Liver (tissue), 9 donors: ENCODE data around the gene PTGIR. TPM values are rescaled to one million over a fixed set of nuclear protein-coding genes. Genes with fewer than 3 reads are reported as not detected.

Experiments
- DNase-seq: peaks from one replicate; pipeline ENCODE4 v3.0.0-alpha.2; 2017; ENCODE audit warnings: low spot score
- H3K27ac ChIP-seq, 2 donors: one replicate each; pipeline ENCODE4 v1.7.0; 2013; ENCODE audit warnings: inconsistent platforms in 2 of 2, low read length in 2 of 2, control low read depth in 1 of 2, low read depth in 1 of 2, mild to moderate bottlenecking in 1 of 2
- H3K27me3 ChIP-seq, 4 donors: one replicate each; pipeline versions ENCODE4 v1.6.1 to v1.7.0; 2013; ENCODE audit warnings: low read length in 3 of 4, inconsistent platforms in 1 of 4, mild to moderate bottlenecking in 1 of 4, moderate library complexity in 1 of 4; ENCODE audit not compliant: control insufficient read depth in 4 of 4, insufficient read depth in 4 of 4
- H3K36me3 ChIP-seq, 4 donors: one replicate each; pipeline versions ENCODE4 v1.6.1 to v1.7.0; 2013; ENCODE audit warnings: low read length in 3 of 4, mild to moderate bottlenecking in 3 of 4, low read depth in 1 of 4, moderate library complexity in 1 of 4; ENCODE audit not compliant: control insufficient read depth in 4 of 4, insufficient read depth in 3 of 4
- H3K4me1 ChIP-seq, 4 donors: one replicate each; pipeline versions ENCODE4 v1.6.1 to v1.7.0; 2013; ENCODE audit warnings: low read length in 3 of 4, mild to moderate bottlenecking in 3 of 4, moderate library complexity in 1 of 4; ENCODE audit not compliant: control insufficient read depth in 4 of 4, insufficient read depth in 4 of 4
- H3K4me3 ChIP-seq, 3 donors: one replicate each; pipeline versions ENCODE4 v1.6.1 to v1.7.0; 2013; ENCODE audit warnings: low read length in 3 of 3, control low read depth in 1 of 3, low read depth in 1 of 3, mild to moderate bottlenecking in 1 of 3
- H3K9ac ChIP-seq, 2 donors: one replicate each; pipeline ENCODE4 v1.7.0; 2013; ENCODE audit warnings: low read length in 2 of 2, mild to moderate bottlenecking in 2 of 2, moderate library complexity in 2 of 2, control low read depth in 1 of 2, low read depth in 1 of 2
- H3K9me3 ChIP-seq, 4 donors: one replicate each; pipeline versions ENCODE4 v1.6.1 to v1.7.0; 2013; ENCODE audit warnings: low read length in 3 of 4; ENCODE audit not compliant: control insufficient read depth in 4 of 4
- ATF3 ChIP-seq: IDR thresholded peaks from 2 replicates; pipeline ENCODE4 v1.6.1; 2016; ENCODE audit warnings: antibody characterized with exemption
- CTCF ChIP-seq: fragments of 150-350 bp; IDR thresholded peaks from 2 replicates; pipeline ENCODE4 v1.5.1; 2017; ENCODE audit warnings: improper control_type of control experiment, low read depth, low read length; ENCODE audit not compliant: missing input control
- EGR1 ChIP-seq, 2 donors: IDR thresholded peaks; 2 replicates each; pipeline ENCODE4 v1.6.1; 2016 to 2018; ENCODE audit warnings: antibody characterized with exemption in 2 of 2, low read depth in 2 of 2
- FOXA1 ChIP-seq: IDR thresholded peaks from 2 replicates; pipeline ENCODE4 v1.6.1; 2016; ENCODE audit warnings: antibody characterized with exemption
- HNF4A ChIP-seq, 2 donors: conservative IDR thresholded peaks; 2 replicates each; pipeline ENCODE4 v1.6.1; 2016; ENCODE audit warnings: antibody characterized with exemption in 2 of 2, mild to moderate bottlenecking in 2 of 2
- HNF4G ChIP-seq: IDR thresholded peaks from 2 replicates; pipeline ENCODE4 v1.6.1; 2016; ENCODE audit warnings: antibody characterized with exemption
- JUND ChIP-seq, 2 donors: IDR thresholded peaks; 2 replicates each; pipeline ENCODE4 v1.6.1; 2016; ENCODE audit warnings: antibody characterized with exemption in 2 of 2
- MAX ChIP-seq: IDR thresholded peaks from 2 replicates; pipeline ENCODE4 v1.6.1; 2016; ENCODE audit warnings: antibody characterized with exemption
- NR2F2 ChIP-seq: IDR thresholded peaks from 2 replicates; pipeline ENCODE4 v1.6.1; 2016; ENCODE audit warnings: antibody characterized with exemption
- REST ChIP-seq: IDR thresholded peaks from 2 replicates; pipeline ENCODE4 v1.6.1; 2016; ENCODE audit warnings: antibody characterized with exemption, mild to moderate bottlenecking
- RXRA ChIP-seq, 2 donors: IDR thresholded peaks; 2 replicates each; pipeline ENCODE4 v1.6.1; 2017 to 2018; ENCODE audit warnings: antibody characterized with exemption in 2 of 2, mild to moderate bottlenecking in 1 of 2
- SP1 ChIP-seq: IDR thresholded peaks from 2 replicates; pipeline ENCODE4 v1.6.1; 2018; ENCODE audit warnings: antibody characterized with exemption, mild to moderate bottlenecking
- TAF1 ChIP-seq: conservative IDR thresholded peaks from 2 replicates; pipeline ENCODE4 v1.6.1; 2016; ENCODE audit warnings: antibody characterized with exemption, mild to moderate bottlenecking
- YY1 ChIP-seq: IDR thresholded peaks from 2 replicates; pipeline ENCODE4 v1.6.1; 2016; ENCODE audit warnings: antibody characterized with exemption, mild to moderate bottlenecking
- ZBTB33 ChIP-seq: IDR thresholded peaks from 2 replicates; pipeline ENCODE4 v1.6.1; 2016; ENCODE audit warnings: antibody characterized with exemption
- WGBS: extraction: QIAGEN DNeasy Blood & Tissue Kit; methylation state at CpG from one replicate; pipeline ENCODE4 v1.1.7; 2013; 5-methylcytosine and 5-hydroxymethylcytosine counted together
- polyA plus RNA-seq, 2 donors: library from polyadenylated mRNA; stranded (reverse) in 1 of 2; unstranded in 1 of 2; fragments of 200-250 nt in 1 of 2; fragments of >200 nt in 1 of 2; fragmentation: Nextera tagmentation in 1 of 2; extraction: Ambion mirVana in 1 of 2; gene quantifications; one replicate each; pipeline versions ENCODE4 v1.2.1 to v1.2.3, GENCODE V29; 2013 to 2015
- total RNA-seq, 2 donors: library from RNA; depleted of rRNA; stranded (reverse); fragments of >200 nt; gene quantifications; one replicate each; pipeline ENCODE4 v1.2.3, GENCODE V29; 2014
- donor health status: healthy.
- donor health status: healthy.
- donor health status: healthy.
- donor health status: healthy.
- donor health status: healthy.

PTGIR gene
- total and polyA plus RNA-seq, 4 donors: 1.4 to 5.9 (median 2.9) TPM

GRCh38 chr19:46601318-46602224, 23.3 kb downstream of the PTGIR start, which contains the start of gene CALM3:
TSS of gene CALM3 (plus strand) at chr19:46601330. CDS start at chr19:46601435, 105 bp downstream.
- no peak for DNase-seq
- peak within 1 kb of the TSS; percentile 96 to 97 for H3K9ac ChIP-seq
- H3K36me3 ChIP-seq: peaks cover 0 to 2% (median 0%) of the 10 kb centered on the region in 4 donors
- peak within 1 kb of the TSS; percentile 98 to 100 for H3K27ac ChIP-seq
- peaks cover 12 to 48% (median 43%) of the 10 kb centered on the region in 4 donors for H3K4me1 ChIP-seq
- under 1% methylated on average over 51 of the region's 51 CpGs for WGBS
- TF ChIP-seq FOXA1 (no peak), YY1 (peak; percentile 0), TAF1 (peak; percentile 39)
- H3K4me3 ChIP-seq: peak within 1 kb of the TSS; percentile 80 to 95 (median 82)
- no peaks in the 10 kb centered on the region for H3K27me3 ChIP-seq
- peaks cover 0 to 2% (median under 1%) of the 10 kb centered on the region in 4 donors for H3K9me3 ChIP-seq

GRCh38 chr19:46600384-46601317, 24.2 kb downstream of the PTGIR start:
- TF ChIP-seq RXRA (IDR thresholded peaks at IDR 0.05) (peak in 1 of 2 donors; percentile 32), NR2F2 (peak; percentile 53), JUND (IDR thresholded peaks at IDR 0.05) (peak; percentile 45 to 63), HNF4A (conservative IDR thresholded peaks at IDR 0.05) (peak in 1 of 2 donors; percentile 5), YY1 (peak; percentile 63), FOXA1 (peak; percentile 32), ZBTB33 (no peak), CTCF (no peak), REST (peak; percentile 22), MAX (peak; percentile 56), SP1 (peak; percentile 100), HNF4G (no peak), EGR1 (IDR thresholded peaks at IDR 0.05; ENCODE audit: low read depth in 2 of 2) (peak; percentile 9 to 11), ATF3 (peak; percentile 58), TAF1 (peak; percentile 59)
- no peaks in the 10 kb centered on the region for H3K36me3 ChIP-seq
- WGBS: under 1% methylated on average over 93 of the region's 93 CpGs
- H3K27me3 ChIP-seq: no peaks in the 10 kb centered on the region
- peak overlapping the region; percentile 98 to 100 for H3K27ac ChIP-seq
- H3K9me3 ChIP-seq: peaks cover 0 to 2% (median under 1%) of the 10 kb centered on the region in 4 donors
- H3K9ac ChIP-seq: peak overlapping the region; percentile 95 to 97
- peak overlapping the region; percentile 80 to 95 (median 82) for H3K4me3 ChIP-seq
- peaks cover 12 to 41% (median 37%) of the 10 kb centered on the region in 4 donors for H3K4me1 ChIP-seq
- peak; percentile 99 for DNase-seq
